Lower leg skin (tissue), 3 donors: ENCODE results near the gene MCUR1.

Source experiments
- POLR2A ChIP-seq, 2 donors: fragments of 450-650 bp; IDR thresholded peaks; one replicate each; pipeline ENCODE4 v1.6.1; 2016 to 2017; ENCODE audit warnings: antibody characterized with exemption in 2 of 2, mild to moderate bottlenecking in 1 of 2, moderate library complexity in 1 of 2
- TF ChIP-seq, protein P1 (sequence below), 3 donors: fragments of 450-650 bp; IDR thresholded peaks; one replicate each; pipeline ENCODE4 v1.5.1; 2016; ENCODE audit warnings: antibody characterized with exemption in 3 of 3, mild to moderate bottlenecking in 3 of 3, moderate library complexity in 2 of 3

DNA sequence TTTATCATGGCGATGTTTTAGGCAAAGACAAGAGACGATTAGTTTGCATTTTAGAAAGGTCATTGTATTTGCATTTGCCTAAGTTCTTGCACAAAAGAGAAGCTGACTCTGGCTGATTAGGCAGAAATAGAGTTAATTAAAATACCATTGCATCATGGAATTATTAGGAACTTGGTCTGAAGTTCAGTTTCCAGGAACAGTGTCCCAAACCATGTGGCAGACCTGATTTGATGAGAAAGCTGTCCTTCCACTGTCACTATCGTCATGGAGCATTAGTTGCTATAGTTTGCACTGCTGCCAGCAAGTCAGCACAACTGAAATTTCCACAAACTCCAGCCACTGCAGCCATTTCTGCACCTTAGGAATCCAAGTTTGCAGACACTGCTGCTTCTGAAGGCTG lies 24.3 kb upstream of the MCUR1 start:
- TF ChIP-seq, protein P1, sequence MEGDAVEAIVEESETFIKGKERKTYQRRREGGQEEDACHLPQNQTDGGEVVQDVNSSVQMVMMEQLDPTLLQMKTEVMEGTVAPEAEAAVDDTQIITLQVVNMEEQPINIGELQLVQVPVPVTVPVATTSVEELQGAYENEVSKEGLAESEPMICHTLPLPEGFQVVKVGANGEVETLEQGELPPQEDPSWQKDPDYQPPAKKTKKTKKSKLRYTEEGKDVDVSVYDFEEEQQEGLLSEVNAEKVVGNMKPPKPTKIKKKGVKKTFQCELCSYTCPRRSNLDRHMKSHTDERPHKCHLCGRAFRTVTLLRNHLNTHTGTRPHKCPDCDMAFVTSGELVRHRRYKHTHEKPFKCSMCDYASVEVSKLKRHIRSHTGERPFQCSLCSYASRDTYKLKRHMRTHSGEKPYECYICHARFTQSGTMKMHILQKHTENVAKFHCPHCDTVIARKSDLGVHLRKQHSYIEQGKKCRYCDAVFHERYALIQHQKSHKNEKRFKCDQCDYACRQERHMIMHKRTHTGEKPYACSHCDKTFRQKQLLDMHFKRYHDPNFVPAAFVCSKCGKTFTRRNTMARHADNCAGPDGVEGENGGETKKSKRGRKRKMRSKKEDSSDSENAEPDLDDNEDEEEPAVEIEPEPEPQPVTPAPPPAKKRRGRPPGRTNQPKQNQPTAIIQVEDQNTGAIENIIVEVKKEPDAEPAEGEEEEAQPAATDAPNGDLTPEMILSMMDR (IDR thresholded peaks at IDR 0.05): no peak
- no peak for TF ChIP-seq POLR2A (IDR thresholded peaks at IDR 0.05)
